Stimulated activated CD8-positive, alpha-beta memory T cell treated with anti-CD3 and anti-CD28 coated beads, Interleukin-4, amount 100 ng/mL, for 4 hours (primary cell): ENCODE results near the gene ZAR1L.
A peak's percentile ranks its signal among the peaks of the same experiment; 100 is the strongest.

ENCODE experiments used
- DNase-seq, 2 donors: peaks; one replicate each; pipeline ENCODE4 v3.0.0-alpha.2; 2020; ENCODE audit warnings: low read depth in 2 of 2, low spot score in 1 of 2

The ZAR1L gene

GRCh38 chr13:32302461-32302860 is 12.7 kb downstream of the ZAR1L start:
- no peak for DNase-seq

GRCh38 chr13:32300920-32301319 is 14.2 kb downstream of the ZAR1L start:
- DNase-seq, result no peak

- no peak for DNase-seq
Observed at GRCh38 chr13:32300406-32300805, 14.8 kb downstream of the ZAR1L start.

- DNase-seq, result no peak
Observed at GRCh38 chr13:32299893-32300292, 15.3 kb downstream of the ZAR1L start.

GRCh38 chr13:32298695-32299094 is 16.5 kb downstream of the ZAR1L start:
- no peak for DNase-seq

GRCh38 chr13:32297206-32297605 is 18.0 kb downstream of the ZAR1L start:
- no peak for DNase-seq

- DNase-seq, result no peak
Observed at GRCh38 chr13:32285633-32285965, 29.6 kb downstream of the ZAR1L start.

GRCh38 chr13:32284927-32285632 is 30.1 kb downstream of the ZAR1L start:
- no peak for DNase-seq

GRCh38 chr13:32282096-32282711 is 33.0 kb downstream of the ZAR1L start:
- no peak for DNase-seq

- DNase-seq, result no peak
Observed at GRCh38 chr13:32281096-32281495, 34.1 kb downstream of the ZAR1L start.

- no peak for DNase-seq
Observed at GRCh38 chr13:32278426-32278825, 36.7 kb downstream of the ZAR1L start.

- no peak for DNase-seq
Observed at GRCh38 chr13:32277839-32278238, 37.3 kb downstream of the ZAR1L start.

- no peak for DNase-seq
Observed at GRCh38 chr13:32272021-32272683, 43.0 kb downstream of the ZAR1L start.

GRCh38 chr13:32267836-32268439 is 47.2 kb downstream of the ZAR1L start:
- DNase-seq, result peak in 1 of 2 donors; percentile 35

- DNase-seq, result no peak
Observed at GRCh38 chr13:32266130-32266529, 49.0 kb downstream of the ZAR1L start.

- DNase-seq, result no peak
Observed at GRCh38 chr13:32265726-32266125, 49.4 kb downstream of the ZAR1L start.

- DNase-seq, result no peak
Observed at GRCh38 chr13:32264407-32264806, 50.8 kb downstream of the ZAR1L start.

- DNase-seq, result no peak
Observed at GRCh38 chr13:32262619-32263018, 52.5 kb downstream of the ZAR1L start.

- no peak for DNase-seq
Observed at GRCh38 chr13:32262165-32262564, 53.0 kb downstream of the ZAR1L start.

GRCh38 chr13:32261567-32261966 is 53.6 kb downstream of the ZAR1L start:
- no peak for DNase-seq

GRCh38 chr13:32259116-32259515 is 56.0 kb downstream of the ZAR1L start:
- DNase-seq, result no peak

GRCh38 chr13:32257649-32258048 is 57.5 kb downstream of the ZAR1L start:
- no peak for DNase-seq
